GM21526 (cell line): ENCODE data around the gene ERRFI1.

Experiments used
- ATAC-seq: cut with Tn5 transposase; IDR thresholded peaks from one replicate; pipeline ENCODE4 v1.9.1; 2021; ENCODE audit warnings: moderate library complexity; ENCODE audit not compliant: unreplicated experiment, low FRiP score

Gene ERRFI1

DNA sequence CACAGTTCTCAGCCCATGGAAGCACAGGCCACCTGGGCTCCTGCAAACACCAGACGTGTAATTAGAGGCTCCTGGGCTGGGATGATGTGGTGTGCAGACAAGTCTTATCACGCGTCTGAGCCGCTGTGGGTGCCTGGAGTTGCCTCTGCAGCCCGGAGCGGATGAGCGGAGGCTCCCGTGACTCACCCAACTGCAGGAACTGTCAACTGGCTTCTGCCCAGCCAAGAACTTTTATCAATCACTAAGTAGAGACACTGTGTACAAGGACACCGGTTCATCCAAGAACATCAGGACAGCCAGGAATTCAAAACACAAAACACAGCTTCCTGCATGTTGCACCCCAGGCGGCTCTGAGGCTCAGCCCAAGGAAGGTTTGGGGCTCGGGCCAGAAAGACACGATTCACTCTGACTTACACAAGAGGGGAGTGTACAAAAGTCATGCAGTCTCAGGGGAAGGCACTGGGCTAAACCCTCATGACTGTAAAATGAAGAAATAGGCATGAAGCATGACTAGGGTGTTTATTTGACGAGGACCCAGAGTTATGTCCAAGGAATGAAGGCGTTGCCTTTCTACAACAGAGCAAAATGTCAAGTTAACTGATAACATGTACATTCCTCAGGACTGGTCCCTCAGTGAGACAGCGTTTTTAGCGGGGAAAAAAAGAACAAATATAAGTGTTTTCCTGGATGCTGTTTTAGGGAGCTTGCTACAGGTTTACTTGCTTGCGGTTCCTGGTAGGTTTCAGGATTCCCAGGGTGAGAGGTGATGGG is 21.1 kb downstream of the ERRFI1 start:
- ATAC-seq: no peak

DNA sequence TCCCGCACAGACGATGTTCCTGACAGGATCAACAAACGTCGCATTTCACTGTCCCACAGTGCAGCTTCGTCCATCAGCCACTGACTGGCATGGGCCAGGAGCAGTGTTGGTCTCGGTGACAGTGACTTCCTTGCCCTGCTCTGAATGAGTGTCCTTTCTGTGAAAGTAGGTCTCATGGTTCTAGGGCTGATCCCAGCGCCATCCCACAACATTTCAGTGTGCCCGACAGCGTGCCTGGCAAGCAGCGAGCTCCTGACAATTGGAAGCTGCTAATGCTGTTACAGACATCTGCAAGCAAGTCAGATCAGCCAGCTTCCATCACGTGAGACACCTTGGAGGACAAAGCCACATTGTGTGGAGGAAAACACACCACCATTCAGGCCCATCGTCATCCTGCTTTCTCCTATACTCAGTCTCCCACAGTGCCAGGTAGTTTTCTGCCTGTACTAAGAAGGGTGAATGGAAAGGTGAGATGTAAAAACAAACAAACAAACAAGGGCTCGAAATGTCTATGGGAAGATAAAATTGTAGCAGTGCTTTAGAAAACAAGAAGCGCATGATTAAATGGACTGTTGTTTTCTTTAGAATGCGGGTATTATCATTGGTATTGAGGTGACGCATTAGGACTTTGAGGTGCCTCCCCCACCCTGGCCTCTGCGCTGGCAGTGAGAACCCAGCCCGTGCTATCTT is 21.9 kb downstream of the ERRFI1 start:
- no peak for ATAC-seq

DNA sequence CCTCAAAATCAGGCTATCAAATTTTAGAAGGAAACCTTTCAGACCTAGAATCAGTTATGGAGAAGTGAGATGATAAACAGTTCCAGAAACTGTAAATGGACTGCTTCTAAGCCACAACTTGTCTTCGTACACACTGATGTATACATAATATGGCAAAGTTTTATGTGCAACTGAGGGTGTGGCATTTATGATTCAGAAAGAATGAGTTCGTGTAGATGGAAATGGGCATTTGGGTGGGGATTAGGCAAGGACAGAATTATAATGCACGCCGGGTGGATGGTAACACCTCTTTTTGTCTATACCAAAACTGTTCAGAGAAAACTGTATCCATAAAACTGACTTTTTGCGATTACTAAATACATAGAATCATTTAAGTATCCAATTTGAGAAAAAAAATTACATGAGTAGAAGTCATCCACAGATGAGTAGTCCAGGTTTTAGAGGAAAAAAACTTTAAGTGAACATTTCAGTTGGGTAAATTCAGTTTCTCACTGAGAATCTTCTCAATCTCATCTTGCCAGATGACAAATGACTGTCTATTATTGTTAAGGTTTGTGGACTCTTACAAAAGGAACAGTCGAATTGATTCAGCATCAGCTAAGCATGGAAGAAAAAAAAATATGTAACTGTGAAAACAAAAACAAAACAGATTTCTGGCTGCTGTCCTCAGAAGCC is 22.5 kb downstream of the ERRFI1 start:
- no peak for ATAC-seq

DNA sequence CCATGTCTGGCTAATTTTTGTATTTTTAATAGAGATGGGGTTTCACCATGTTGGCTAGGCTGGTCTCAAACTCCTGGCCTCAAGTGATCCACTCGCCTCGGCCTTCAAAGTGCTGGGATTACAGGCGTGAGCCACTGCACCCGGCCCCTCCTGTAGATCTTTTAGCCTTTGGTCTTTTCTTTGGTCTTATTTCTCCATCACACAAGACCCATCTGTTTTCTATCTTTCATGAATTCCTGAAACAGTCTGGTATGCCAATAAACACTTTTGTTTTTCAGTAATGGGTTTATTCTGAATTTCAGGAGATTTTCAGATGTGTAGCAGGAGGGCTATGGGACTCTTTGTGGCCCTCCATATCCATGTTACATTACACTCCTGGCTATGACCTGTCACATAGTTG is 23.2 kb downstream of the ERRFI1 start:
- ATAC-seq: no peak

DNA sequence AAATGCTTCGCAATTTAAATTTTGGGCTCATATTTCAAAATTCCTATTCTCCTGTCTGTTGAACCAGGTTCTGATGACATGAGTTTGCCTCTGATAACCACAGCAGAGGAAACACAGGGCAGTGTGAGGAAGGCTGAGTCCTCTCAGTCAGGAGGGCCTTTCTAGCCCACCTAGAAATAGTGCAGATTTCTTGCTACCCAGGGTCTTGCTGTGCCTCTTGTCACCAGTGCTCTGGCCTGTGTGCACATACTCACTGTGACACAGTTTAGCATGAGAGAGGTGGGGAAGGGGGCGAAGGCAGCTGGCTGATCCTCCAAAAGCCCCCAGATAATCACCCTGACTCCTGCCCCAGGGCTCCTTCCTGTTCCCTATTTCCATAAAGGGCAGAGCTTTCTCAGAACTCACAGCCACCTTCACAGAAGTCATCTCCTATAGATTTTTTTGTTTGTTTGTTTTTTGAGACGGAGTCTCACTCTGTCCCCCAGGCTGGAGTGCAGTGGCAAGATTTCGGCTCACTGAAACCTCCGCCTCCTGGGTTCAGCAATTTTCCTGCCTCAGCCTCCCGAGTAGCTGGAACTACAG is 23.7 kb downstream of the ERRFI1 start:
- ATAC-seq: no peak

DNA sequence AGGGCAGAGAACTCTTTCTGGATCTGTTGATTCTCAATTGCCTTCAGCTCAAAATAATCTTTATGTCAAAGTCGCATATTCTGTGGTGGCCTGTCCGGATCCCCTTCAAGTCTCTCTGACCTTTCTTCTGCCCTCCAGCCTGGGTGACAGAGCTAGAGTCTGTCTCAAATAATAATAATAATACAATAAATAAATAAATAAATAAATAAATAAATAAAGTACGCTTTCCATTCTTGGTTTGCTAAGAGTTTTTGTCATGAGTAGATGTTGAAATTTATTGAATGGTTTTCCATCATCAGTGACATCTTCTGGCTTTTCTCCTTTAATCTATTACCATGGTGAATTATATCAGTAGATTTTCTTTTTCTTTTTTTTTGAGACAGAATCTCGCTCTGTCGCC is 30.7 kb downstream of the ERRFI1 start:
- no peak for ATAC-seq

DNA sequence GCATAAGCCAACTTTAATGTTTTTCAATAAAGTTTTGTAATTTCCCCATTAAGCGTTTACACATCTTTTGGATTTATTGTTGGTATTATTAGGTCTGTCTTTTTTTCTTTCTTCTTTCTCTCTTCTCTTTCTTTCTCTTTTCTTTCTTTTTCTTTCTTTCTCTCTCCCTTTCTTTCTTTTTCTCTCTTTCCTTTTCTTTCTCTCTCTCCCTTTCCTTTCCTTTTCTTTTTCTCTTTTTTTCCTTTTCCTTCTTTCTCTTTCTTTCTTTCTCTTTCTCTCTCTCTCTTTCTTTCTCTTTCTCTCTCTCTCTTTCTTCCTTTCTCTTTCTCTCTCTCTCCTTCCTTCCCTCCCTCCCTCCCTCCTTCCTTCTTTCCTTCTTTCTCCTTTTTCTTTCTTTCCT is 31.3 kb downstream of the ERRFI1 start:
- no peak for ATAC-seq

DNA sequence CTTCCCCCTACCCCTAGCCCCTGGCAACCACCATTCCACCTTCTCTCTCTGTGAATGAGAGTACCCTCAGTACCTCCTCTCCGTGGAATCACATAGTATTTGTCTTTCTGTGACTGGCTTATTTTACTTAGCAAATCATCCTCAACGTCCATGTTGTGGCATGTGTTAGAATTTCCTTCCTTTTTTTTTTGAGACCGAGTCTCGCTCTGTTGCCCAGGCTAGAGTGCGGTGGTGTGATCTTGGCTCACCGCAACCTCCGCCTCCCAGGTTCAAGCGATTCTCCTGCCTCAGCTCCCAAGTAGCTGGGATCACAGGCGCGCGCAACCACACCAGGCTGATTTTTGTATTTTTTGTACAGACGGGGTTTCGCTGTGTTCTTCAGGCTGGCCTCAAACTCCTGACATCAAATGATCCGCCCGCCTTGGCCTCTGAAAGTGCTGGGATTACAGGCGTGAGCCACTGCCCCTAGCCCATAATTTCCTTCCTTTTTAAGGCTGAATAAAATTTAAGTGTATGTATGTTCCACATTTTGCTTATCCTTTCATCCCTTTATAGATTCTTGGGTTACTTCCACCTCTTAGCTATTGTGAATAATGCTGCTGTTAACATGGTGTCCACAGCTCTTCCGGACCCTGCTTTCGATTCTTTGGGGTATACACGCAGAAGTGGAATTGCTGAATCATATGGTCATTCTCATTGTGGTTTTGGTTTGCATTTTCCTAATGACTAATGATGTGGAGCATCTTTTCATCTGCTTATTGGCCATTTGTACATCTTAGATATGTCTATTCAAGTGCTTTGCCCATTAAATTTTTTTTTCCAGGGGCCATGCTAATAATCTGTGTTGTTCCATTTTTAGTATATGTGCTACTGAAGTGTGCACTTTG is 32.3 kb downstream of the ERRFI1 start:
- peak; percentile 60 for ATAC-seq

DNA sequence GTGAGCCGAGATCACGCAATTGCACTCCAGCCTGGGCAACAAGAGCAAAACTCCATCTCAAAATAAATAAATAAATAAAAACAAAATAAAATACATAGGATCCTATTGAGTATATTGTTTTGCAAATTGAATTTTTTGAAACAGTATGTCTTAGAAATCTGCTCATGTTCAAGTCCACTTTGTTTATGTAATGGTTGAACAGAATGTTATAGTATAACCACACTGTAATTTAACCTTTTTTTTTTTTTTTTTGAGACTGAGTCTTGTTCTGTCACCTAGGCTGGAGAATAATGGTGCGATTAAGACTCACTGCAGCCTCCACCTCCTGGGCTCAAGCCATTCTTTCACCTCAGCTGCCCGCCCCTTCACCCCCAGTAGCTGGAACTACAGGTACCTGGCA is 33.2 kb downstream of the ERRFI1 start:
- ATAC-seq: no peak

DNA sequence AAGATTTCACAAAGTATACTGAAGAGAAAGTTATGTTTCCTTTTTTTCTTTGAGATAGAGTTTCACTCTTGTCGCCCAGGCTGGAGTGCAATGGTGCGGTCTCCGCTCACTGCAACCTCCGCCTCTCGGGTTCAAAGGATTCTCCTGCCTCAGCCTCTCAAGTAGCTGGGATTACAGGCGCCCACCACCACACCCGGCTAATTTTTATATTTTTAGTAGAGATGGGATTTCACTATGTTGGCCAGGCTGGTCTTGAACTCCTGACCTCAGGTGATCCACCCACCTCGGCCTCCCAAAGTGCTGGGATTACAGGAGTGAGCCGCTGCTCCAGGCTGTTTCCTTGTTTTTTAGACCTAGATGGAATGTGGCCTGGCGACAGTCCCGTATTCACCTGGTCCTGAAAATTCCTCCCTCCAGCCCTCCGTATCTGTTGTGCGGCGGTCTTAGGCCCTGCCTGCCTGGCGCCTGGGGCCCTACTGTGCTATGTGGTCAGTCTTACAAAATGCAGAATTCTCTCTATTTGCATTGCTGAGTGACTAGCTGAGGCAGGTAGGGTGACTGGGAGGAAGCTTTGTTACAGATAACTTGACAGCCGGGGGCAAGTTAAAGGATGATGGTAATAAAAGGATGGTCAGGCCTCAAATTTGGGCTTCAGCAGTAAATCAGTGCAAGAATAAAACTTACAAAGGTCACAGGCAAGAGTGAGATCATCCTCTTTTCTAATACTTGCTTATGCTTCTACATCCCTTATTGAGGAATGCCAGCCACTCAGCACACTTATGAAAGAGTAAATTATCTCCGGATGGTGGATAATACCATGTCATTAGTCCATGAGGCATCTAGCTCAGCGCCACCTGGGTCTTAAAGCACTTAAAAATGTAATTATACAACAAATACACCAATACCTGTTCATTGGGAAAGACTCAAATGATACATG is 34.3 kb downstream of the ERRFI1 start:
- ATAC-seq: no peak

DNA sequence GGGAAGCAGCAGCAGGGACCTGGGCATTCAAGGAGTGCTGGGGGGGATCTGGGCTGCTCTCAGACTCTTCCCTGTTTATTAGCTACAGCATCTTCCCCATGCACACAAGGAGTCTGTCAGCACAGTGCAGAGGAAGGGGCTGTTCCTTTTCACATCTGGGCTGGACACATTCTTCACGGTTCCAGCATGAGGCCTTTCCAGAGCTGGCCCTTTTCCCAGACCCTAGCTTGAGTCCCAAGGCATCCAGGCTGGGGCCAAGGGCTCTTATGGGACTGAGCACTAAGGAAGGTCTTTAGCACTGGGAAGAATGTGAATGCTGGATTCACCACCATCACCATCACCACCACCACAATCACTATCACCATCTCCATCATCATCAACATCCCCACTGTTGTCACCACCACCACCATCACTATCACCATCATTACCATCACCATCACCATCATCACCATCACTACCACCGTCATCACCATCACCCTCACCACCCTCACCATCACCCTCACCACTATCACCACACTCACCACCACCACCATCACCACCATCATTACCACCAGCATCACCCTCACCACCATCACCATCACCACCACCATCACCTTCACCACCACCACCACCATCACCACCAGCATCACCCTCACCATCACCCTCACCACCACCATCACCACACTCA is 36.2 kb downstream of the ERRFI1 start:
- ATAC-seq: no peak

DNA sequence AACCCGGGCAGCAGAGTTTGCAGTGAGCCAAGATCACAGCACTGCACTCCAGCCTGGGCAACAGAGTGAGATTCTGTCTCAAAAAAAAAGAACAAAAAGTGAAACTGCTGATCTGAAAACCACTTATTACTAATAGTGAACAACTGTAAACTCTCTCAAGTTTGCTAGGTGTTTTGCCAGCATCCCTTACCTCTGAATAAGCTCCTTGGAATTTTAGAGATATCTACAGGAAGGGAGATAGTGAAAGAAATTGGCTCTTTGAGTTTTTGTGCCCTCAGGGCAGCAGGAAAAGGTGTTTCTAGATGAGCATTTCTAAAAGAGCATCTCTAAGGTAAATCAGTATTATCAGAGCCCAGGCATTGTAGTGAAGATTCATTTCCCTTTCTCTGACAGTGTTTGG is 37.5 kb downstream of the ERRFI1 start:
- ATAC-seq: no peak

DNA sequence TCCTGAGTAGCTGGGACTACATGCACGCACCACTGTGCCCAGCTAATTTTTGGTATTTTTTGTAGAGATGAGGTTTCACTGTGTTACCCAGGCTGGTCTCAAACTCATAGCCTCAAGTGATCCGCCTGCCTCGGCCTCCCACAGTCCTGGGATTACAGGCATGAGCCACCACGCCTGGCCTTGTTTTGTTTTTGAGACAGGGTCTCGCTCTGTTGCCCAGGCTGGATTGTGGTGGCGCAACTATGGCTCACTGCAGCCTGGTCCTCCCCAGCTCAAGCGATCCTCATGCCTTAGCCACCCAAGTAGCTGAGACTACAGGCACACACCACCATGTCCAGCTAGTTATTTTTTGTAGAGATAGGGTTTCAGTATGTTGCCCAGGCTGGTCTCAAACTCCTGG is 38.6 kb downstream of the ERRFI1 start:
- ATAC-seq: no peak

DNA sequence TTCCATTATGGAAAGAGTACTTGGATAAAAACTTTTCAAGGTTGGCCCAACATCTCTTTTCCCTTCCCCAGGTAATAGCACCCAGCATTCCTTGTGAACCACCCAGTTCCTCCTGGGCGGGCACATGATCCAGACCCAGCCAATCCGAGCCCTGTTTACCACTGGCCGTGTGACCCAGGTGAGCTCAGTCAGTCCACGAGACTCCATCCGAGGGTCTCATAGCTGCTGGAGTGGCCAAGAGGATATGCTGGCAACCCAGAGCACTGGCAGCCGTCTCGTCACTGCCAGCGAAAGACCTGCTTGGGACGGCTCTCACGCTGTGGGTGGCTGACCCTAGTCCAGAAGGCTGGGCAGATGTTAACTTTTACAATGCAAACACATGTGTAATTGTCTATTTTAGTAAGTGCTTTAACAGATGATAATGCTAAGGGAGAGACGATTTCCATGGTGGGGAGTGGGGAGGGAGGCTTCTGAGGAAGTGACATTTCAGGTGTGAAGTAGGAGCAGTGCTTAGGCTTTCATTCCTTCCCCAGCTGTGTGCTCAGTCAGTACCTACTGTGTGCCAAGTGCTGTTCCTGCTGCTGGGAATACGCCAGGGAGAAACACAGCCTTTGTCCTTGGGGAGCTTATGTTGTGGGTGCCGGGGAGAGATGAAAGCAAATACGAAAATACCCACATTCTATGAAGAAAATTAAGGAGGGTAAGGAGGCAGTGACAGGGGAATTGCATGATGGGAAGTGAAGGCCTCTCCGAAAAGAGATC is 40.1 kb downstream of the ERRFI1 start:
- no peak for ATAC-seq

DNA sequence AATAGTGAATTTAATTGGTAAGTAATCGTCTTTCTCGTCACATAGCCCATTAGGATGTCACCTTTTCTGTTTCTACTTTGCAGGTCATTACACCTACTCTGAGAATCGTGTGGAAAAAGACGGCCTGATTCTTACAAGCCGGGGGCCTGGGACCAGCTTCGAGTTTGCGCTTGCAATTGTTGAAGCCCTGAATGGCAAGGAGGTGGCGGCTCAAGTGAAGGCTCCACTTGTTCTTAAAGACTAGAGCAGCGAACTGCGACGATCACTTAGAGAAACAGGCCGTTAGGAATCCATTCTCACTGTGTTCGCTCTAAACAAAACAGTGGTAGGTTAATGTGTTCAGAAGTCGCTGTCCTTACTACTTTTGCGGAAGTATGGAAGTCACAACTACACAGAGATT is 41.3 kb downstream of the ERRFI1 start:
- ATAC-seq: no peak

DNA sequence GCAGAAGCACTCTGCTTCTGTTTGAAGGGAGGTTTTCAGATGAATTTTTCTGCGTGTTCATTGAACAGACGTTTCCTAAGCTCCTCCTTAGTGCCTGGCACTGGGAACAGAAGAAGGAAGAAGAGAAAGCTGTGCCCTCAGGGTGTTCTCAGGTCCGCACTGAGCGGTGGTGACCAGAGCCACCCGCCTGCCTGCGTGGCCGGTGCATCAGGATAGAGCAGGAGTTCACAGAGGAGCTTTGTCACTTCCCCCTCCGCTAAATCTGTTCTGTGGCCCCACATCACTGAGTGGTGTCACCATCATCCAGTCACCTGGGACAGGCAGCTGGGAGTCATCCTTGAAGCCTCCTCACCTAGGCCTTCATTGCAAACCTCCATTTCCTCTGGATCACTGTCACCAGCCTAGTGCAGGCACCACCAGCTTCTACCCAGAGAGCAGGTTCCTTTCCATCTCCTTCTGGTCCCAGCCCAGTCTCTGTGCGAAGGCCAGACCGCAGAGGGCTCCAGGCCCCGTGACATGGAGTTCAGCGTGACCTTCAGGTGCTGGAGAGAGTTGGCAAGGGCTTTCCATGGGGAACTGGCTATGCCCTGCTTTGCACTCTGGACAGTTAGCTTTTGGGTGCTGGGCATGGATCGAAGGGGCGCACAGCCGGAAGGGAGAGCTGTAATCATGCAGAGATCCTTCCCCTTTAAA is 42.9 kb downstream of the ERRFI1 start:
- no peak for ATAC-seq

DNA sequence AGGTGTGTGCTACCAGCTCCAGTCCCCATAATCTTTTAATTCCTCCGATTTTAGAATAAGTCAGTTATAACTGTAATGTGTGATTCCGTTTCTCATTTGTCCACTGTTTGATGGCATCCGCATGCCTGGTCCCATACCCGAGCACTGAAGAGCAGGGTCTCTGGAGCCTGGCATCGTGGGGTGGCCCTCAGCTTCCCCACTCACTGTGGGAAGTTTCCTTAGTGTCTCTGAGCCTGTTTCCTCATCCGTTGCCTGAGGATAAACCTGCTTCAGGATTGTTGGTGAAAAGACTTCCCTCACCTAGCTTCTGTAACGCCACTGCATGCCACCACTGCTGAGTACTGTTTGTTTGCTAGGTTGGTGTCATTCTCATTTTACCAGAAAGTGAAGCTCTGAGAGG is 45.1 kb downstream of the ERRFI1 start:
- ATAC-seq: no peak
